Keratinocyte (primary cell): ENCODE results near the gene SDK1.

Experiments used
- EZH2 ChIP-seq: IDR thresholded peaks from one replicate; pipeline ENCODE4 v1.6.1; 2012; ENCODE audit warnings: inconsistent platforms, mild to moderate bottlenecking, low read length, moderate library complexity
- TF ChIP-seq, protein P1 (sequence below), 3 experiments: IDR thresholded peaks in 1 of 3; conservative IDR thresholded peaks in 1 of 3; optimal IDR thresholded peaks in 1 of 3; 2 replicates in 2 of 3; 3 replicates in 1 of 3; pipeline versions ENCODE3 to v1.5.1; 2011; ENCODE audit warnings: low read length in 3 of 3, mild to moderate bottlenecking in 3 of 3, moderate library complexity in 2 of 3, control low read depth in 1 of 3, inconsistent platforms in 1 of 3; ENCODE audit not compliant: insufficient read depth in 2 of 3; ENCODE audit errors: extremely low read depth in 1 of 3

GRCh38 chr7:3912291-3912690 lies 611.2 kb downstream of the SDK1 start:
- TF ChIP-seq, protein P1, sequence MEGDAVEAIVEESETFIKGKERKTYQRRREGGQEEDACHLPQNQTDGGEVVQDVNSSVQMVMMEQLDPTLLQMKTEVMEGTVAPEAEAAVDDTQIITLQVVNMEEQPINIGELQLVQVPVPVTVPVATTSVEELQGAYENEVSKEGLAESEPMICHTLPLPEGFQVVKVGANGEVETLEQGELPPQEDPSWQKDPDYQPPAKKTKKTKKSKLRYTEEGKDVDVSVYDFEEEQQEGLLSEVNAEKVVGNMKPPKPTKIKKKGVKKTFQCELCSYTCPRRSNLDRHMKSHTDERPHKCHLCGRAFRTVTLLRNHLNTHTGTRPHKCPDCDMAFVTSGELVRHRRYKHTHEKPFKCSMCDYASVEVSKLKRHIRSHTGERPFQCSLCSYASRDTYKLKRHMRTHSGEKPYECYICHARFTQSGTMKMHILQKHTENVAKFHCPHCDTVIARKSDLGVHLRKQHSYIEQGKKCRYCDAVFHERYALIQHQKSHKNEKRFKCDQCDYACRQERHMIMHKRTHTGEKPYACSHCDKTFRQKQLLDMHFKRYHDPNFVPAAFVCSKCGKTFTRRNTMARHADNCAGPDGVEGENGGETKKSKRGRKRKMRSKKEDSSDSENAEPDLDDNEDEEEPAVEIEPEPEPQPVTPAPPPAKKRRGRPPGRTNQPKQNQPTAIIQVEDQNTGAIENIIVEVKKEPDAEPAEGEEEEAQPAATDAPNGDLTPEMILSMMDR (optimal IDR thresholded peaks at IDR 0.05 in 1 of 3, IDR thresholded peaks at IDR 0.05 in 1 of 3, conservative IDR thresholded peaks at IDR 0.05 in 1 of 3; ENCODE audit: extremely low read depth in 1 of 3, insufficient read depth in 2 of 3, low read length in 3 of 3) = no peak
- TF ChIP-seq EZH2 = no peak
